A673 (cell line): ENCODE measurements around the gene CNTD1. TPM values are rescaled to one million over a fixed set of nuclear protein-coding genes. Genes with fewer than 3 reads are reported as not detected.

ENCODE experiments used
- BruUV-seq: library from RNA; stranded (reverse); fragments of 400-500 nt; replicated peaks from 2 replicates; lab custom pipeline; 2021; lab: Mats Ljungman, UMichigan
- CTCF ChIA-PET: fragments of 300-600 bp; sonication (Branson Sonifier 250); formaldehyde crosslinking; loops from one replicate; lab custom pipeline; 2022; ENCODE audit warnings: antibody characterized with exemption; lab: Charles Lee
- POLR2A ChIA-PET: fragments of 300-600 bp; sonication (Branson Sonifier 250); formaldehyde crosslinking; loops from one replicate; lab custom pipeline; 2022; ENCODE audit warnings: antibody characterized with exemption; ENCODE audit not compliant: low non-redundant PET; lab: Charles Lee
- DNase-seq: peaks from one replicate; pipeline ENCODE4 v3.0.0-alpha.2; 2015; ENCODE audit warnings: low spot score
- H3K27ac ChIP-seq: fragments of 200-600 bp; sonication (generic); 2 replicates; pipeline ENCODE4 v1.5.1; 2016; ENCODE audit warnings: mixed run types, low read depth, mild to moderate bottlenecking, mixed read lengths, antibody characterized with exemption, low read length; ENCODE audit not compliant: poor library complexity, severe bottlenecking
- H3K27me3 ChIP-seq: fragments of 200-600 bp; sonication (generic); replicated peaks from 2 replicates; pipeline ENCODE4 v1.6.1; 2017; ENCODE audit warnings: mixed run types, low read depth, mild to moderate bottlenecking, mixed read lengths, antibody characterized with exemption, low read length; ENCODE audit not compliant: insufficient read depth, poor library complexity
- H3K36me3 ChIP-seq: fragments of 200-600 bp; sonication (generic); 2 replicates; pipeline ENCODE4 v1.6.1; 2016; ENCODE audit warnings: mixed run types, mild to moderate bottlenecking, mixed read lengths, antibody characterized with exemption, low read length; ENCODE audit not compliant: insufficient read depth, poor library complexity, severe bottlenecking
- H3K4me1 ChIP-seq: fragments of 200-600 bp; sonication (generic); 2 replicates; pipeline ENCODE4 v1.6.1; 2017; ENCODE audit warnings: mixed run types, mild to moderate bottlenecking, mixed read lengths, antibody characterized with exemption, low read length; ENCODE audit not compliant: insufficient read depth, poor library complexity, severe bottlenecking
- H3K4me3 ChIP-seq: fragments of 200-600 bp; sonication (generic); 2 replicates; pipeline ENCODE4 v1.5.1; 2016; ENCODE audit warnings: low read depth, mixed run types, mild to moderate bottlenecking, mixed read lengths, low read length; ENCODE audit not compliant: poor library complexity, severe bottlenecking
- H3K9me3 ChIP-seq: fragments of 200-600 bp; sonication (generic); 2 replicates; pipeline ENCODE4 v1.6.1; 2016; ENCODE audit warnings: mixed run types, low read depth, mild to moderate bottlenecking, mixed read lengths, antibody characterized with exemption, low read length; ENCODE audit not compliant: poor library complexity, severe bottlenecking
- EZH2 ChIP-seq: fragments of 200-600 bp; sonication (generic); IDR thresholded peaks from 2 replicates; pipeline ENCODE4 v1.6.1; 2017; ENCODE audit warnings: borderline replicate concordance, low read depth, mild to moderate bottlenecking, mixed read lengths, antibody characterized with exemption, low read length; ENCODE audit not compliant: poor library complexity, severe bottlenecking
- intact Hi-C: fragments of 100-400 bp; cut with micrococcal nuclease; formaldehyde crosslinking; loops from one replicate; pipeline ENCODE4 v1.10.0; 2022; ENCODE audit not compliant: unreplicated experiment
- total RNA-seq: library from RNA; stranded (reverse); gene quantifications from 2 replicates; pipeline ENCODE4 v1.2.3, GENCODE V29; 2021
- TF ChIP-seq, protein P1 (sequence below): fragments of 300-800, 200-600 bp; sonication (generic); conservative IDR thresholded peaks from 2 replicates; pipeline ENCODE4 v1.5.1; 2017; ENCODE audit warnings: low read depth, mild to moderate bottlenecking, antibody characterized with exemption, low read length, moderate library complexity, mixed read lengths

The CNTD1 gene
- total RNA-seq, 1 experiment from 2014 or later: not detected

GRCh38 chr17:42845918-42846593, 47.4 kb downstream of the CNTD1 start:
- CTCF ChIA-PET: no interaction called here
- no peak for DNase-seq
- no peak overlapping the region for H3K4me3 ChIP-seq
- intact Hi-C loops: no loop called here
- TF ChIP-seq, protein P1, sequence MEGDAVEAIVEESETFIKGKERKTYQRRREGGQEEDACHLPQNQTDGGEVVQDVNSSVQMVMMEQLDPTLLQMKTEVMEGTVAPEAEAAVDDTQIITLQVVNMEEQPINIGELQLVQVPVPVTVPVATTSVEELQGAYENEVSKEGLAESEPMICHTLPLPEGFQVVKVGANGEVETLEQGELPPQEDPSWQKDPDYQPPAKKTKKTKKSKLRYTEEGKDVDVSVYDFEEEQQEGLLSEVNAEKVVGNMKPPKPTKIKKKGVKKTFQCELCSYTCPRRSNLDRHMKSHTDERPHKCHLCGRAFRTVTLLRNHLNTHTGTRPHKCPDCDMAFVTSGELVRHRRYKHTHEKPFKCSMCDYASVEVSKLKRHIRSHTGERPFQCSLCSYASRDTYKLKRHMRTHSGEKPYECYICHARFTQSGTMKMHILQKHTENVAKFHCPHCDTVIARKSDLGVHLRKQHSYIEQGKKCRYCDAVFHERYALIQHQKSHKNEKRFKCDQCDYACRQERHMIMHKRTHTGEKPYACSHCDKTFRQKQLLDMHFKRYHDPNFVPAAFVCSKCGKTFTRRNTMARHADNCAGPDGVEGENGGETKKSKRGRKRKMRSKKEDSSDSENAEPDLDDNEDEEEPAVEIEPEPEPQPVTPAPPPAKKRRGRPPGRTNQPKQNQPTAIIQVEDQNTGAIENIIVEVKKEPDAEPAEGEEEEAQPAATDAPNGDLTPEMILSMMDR: no peak
- TF ChIP-seq EZH2: no peak
- POLR2A ChIA-PET: no interaction called here
- no peak overlapping the region for H3K27ac ChIP-seq
- H3K36me3 ChIP-seq: peaks cover 11% of the 10 kb centered on the region
- H3K27me3 ChIP-seq: no peaks in the 10 kb centered on the region
- H3K4me1 ChIP-seq: no peaks in the 10 kb centered on the region
- H3K9me3 ChIP-seq: no peaks in the 10 kb centered on the region
- BruUV-seq: no TSS peak

- Histone ChIP-seq H3K36me3 (peaks cover 11% of the 10 kb centered on the region), H3K9me3 (no peaks in the 10 kb centered on the region), H3K4me1 (no peaks in the 10 kb centered on the region), H3K27me3 (no peaks in the 10 kb centered on the region), H3K4me3 (no peak overlapping the region), H3K27ac (no peak overlapping the region)
- intact Hi-C loops: no loop called here
- DNase-seq: no peak
- no peak for TF ChIP-seq EZH2
- TF ChIP-seq, protein P1: no peak
- ChIA-PET CTCF (no interaction called here), POLR2A (no interaction called here)
- no TSS peak for BruUV-seq
These were observed 48.1 kb downstream of the CNTD1 start for GRCh38 chr17:42846594-42847280.

GRCh38 chr17:42848093-42848492, 49.4 kb downstream of the CNTD1 start:
- Histone ChIP-seq H3K27ac (no peak overlapping the region), H3K27me3 (no peaks in the 10 kb centered on the region), H3K4me3 (no peak overlapping the region), H3K36me3 (peaks cover 8% of the 10 kb centered on the region), H3K9me3 (no peaks in the 10 kb centered on the region), H3K4me1 (no peaks in the 10 kb centered on the region)
- DNase-seq: no peak
- intact Hi-C loops: no loop called here
- ChIA-PET CTCF (no interaction called here), POLR2A (interaction anchor here (0.6 kb wide), 1 partner anchor 17 kb away, joined by 3 read pairs; no protein-coding TSS in a partner anchor)
- BruUV-seq: no TSS peak
- TF ChIP-seq, protein P1: no peak
- no peak for TF ChIP-seq EZH2
